HG03460 (cell line): ENCODE data around the gene POLR2E.
A peak's percentile ranks its signal among the peaks of the same experiment; 100 is the strongest.

Experiments
- ATAC-seq: cut with Tn5 transposase; IDR thresholded peaks from one replicate; pipeline ENCODE4 v1.9.1; 2021; ENCODE audit not compliant: unreplicated experiment

POLR2E gene

DNA sequence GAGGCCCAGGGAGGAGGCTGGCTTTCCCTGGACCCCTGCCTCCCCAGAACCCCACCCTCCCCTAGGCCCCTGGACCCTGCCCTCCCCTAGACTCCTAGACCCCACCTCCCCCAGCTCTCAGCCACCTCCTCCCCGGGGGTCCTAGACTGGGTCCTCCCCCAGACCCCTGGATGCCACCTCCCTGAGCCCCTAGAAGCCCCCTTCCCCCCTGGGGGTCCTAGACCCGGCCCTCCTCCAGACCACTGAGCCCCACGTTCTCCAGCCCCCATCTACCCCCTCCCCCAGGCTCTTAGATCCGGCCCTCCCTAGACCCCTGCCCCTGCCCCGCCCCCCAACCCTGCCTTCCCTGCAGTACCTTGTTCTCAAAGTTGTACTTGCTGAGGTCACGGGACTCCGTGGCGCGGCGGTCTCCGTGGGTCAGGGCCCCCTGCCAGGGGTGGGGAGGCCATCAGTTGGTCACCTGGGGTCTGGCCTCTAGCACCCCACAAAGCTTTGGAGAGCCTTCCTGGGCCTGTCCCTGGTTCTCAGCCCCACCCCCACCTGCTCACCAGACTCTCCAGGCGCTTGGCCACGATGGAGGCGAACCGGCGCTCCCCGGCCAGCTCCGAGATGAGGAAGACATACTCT lies 16.6 kb upstream of the POLR2E start:
- no peak for ATAC-seq

DNA sequence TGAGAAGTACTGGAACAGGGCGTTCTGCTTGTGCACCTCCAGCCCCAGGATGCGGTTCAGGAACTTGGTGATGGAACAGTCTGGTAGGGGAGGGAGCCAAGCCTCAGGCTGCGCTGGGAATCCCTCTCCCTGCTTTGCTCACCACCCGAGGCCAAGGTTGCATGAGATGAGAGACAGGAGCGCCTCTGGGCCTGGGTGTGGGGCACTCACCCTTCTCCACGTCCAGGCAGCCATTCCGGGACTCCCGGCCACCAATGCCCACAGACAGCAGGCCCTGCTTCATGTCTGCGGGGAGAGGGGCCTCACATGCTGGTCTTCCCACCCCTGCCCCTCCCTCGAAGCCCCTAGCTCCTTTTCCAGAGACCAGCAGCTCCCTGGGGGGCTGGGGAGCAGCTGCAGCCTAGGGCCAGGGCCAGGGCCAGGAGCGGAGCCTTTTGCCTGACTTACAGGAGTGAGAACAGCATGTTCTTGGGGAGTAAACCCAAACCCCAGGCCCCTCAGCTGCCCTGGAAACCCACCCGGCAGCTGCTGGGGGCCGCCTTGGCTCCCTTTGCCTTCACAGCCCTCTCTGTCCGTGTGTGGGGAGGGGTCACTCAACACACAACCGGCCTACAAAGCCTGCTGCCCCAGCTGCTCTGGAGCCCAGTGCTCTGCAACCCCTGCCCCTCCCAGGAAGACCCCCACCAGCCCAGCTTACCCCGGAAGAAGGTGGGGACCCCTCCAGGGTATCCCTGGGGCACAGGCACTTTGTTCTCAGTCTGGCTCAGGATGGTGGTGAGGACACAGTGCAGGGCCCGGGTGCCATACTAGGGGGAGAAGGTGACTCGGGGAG lies 15.8 kb upstream of the POLR2E start:
- ATAC-seq = no peak

DNA sequence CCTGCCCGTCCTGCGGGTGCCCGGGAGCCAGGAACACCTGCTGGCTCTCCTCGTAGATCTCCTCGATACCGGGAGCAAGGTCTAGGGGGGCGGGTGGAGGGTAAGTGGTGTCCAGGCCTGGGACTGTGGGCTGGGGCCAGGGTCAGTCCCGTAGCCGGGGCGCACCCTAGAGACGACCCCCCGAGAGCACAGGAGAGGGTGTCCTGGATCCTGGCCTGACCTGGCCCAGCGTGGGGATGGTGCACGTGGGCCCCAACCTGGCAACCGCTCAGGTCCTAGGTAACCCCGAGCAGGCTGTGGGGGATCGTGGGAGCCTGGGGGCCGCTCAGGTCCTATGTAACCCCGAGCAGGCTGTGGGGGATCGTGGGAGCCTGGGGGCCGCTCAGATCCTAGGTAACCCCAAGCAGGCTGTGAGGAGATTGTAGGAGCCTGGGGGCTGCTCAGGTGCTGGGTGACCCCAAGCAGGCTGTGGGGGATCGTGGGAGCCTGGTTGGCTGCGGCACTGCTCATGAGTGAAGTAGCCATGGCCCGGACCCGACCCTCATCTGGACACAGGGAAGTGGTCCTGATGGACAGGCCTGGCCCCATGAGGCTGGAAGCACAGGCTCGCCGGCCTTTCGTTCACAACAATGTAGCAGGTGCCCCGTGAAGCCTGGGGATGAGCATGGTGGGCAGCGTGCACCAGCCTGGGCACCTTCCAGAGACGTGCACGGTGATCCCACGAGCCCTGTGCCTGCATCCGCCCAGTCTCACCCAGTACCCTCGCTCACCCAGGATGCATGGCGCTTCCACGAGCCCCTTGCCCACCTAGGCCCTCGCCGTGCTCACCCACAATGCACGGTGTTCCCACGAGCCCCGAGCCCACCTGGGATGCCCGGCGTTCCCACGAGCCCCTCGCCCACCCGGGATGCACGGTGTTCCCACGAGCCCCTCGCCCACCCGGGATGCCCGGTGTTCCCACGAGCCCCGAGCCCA lies 14.8 kb upstream of the POLR2E start:
- ATAC-seq = no peak

DNA sequence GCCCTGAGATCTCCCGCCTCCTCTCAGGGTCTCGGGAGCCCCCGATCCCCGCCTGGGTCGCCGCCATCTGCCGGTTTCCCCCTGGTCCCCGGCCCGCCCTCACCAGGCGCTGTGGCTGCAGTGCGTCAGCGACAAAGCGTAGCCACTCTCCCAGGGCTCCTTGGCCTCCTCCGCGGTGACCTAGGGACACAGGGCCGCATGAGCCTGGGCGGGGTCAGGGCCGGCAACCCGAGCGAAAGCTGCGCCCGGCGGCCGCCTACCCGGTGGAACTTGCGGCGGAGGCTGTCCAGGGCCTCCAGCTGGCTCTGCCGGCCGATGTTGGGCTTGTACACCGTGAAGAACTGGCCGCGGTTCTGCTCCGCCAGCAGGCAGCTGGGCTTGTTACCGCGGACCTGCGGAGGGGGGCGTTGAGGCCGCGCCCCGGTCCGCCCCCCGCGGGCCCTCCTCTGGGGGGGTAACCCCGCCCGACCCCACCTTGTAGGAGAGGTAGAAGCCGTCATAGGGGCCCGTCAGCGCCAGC lies 13.9 kb upstream of the POLR2E start:
- no peak for ATAC-seq

DNA sequence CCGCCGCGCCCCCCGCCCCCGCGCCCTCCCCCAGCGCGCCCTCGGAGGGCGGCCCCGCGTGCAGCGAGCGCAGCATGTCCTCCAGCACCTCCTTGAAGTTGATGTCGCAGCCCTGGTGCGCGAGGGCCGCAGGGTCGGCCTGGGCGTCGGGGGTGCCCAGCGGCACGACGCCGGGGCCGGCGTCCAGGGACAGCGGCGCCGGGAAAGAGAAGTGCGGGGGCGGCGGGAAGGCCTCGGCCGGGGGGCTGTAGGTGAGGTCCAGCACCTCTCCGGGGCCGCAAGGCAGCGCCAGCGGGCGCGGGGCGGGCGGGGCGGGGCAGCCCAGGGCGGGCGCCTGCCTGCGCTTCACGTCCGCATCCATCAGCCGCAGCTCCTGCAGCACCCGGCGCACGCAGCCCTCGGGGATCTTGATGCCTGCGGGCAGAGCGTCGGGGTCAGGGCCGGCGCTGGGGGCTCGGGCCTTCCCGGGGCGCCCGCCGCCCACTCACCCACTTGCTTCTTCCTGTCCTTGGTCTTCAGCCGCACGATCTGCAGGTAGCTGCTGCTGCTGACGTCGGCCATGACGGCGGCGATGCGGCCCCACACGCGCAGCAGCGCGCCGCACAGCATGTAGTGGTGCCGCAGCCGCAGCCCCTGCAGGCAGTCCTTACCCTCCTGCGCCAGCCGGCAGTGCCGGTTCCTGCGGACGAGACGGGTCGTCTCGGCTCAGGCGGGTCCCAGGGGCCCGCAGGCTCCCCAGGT lies 13.3 kb upstream of the POLR2E start:
- ATAC-seq = no peak

DNA sequence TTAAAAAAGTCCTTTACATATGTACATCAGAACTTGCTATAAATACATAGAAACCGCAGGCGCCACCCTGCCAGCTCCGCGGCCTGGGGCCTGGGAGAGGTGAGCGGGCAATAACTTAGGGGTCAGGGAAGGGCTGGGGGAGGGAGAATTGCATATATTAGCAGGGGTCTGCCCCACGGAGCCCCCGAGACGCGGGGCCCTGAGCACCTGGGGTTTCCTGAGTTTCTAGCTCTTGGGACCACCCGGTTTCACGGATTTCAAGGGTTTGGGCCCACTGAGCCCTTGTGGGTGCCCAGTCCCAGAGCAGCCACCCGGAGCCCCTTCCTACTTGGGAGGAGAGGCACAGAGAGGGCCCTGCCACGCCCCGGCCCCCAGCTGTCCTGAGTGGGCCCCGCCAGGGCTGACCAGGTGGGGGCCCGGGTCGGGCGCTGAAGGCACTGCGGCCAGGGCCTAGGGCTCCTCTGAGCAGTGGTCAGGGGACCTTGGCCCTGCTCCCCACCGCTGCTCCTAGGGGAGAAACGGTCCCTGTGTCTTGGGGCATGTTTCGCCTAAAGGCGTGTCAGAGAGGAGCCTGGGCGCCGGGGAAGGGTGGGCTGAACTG lies 12.6 kb upstream of the POLR2E start:
- ATAC-seq = no peak

DNA sequence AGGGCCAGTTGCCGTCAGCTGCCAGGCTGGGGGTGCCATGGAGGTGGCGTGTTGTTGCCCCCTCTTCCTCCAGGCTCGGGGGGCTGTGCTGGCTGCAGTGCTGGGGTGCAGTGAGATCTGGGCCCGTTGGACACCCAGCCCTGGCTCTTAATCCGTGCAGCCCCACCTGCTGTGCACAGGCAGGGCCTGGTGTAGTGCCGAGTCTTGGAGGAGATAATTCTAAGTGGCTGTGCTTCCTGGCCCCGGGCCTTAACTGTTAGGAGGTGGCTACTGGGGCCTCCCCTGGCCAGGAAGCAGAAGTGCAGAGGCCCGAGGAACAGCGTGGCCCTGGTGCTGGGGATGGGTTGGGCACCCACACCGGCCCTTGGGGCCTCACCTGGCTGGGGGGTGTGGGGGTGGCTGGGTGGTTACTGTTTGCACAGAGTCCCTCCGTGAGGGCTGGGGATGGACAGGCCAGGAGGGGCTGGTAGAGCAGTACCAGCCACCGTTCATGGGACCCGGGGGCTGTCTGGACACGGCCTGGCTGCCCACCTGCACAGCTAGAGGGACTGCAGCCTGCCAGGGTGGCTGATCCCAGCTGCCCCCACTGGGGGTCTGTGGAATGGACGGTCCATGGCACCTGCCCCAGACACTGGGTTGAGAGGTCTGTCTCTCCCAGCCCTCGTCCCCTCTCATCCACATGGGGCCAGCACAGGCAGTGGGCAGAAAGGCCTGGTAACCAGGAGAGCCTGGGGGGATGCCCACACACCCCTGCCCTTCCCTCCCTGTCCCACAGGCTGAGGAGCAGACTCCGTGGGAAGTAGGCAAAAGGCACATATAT lies 11.9 kb upstream of the POLR2E start:
- no peak for ATAC-seq

DNA sequence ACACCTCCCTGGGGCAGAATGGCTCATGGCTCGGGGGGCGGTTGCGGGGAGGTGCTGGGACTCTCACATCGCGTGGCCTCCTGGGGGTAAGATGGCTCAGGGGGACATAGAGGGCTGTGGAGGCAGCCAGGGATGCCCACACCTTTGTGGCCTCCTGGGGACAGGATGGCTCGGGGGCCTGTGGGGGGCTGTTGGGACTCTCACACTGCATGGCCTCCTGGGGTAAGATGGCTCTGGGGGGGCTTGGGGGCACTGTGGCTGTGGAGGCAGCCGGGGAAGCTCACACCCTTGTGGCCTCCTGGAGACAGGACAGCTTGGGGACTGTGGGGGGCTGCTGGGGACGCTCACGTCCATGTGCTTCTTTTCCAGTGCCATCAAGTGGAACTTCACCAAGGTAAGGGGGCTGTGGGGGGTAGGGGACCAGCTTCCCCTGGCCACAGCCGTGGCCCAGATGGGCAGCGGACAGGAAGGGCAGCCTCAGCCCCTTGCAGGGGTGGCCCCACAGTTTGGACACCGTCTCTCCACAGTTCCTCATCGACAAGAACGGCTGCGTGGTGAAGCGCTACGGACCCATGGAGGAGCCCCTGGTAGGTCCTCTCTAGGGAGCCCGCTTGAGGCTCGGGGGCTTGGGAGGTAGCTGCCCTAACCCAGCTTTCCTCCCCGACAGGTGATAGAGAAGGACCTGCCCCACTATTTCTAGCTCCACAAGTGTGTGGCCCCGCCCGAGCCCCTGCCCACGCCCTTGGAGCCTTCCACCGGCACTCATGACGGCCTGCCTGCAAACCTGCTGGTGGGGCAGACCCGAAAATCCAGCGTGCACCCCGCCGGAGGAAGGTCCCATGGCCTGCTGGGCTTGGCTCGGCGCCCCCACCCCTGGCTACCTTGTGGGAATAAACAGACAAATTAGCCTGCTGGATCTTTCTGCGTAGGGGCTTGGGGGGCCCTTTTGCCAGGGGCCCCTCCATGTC lies 11.0 kb upstream of the POLR2E start:
- ATAC-seq = no peak

DNA sequence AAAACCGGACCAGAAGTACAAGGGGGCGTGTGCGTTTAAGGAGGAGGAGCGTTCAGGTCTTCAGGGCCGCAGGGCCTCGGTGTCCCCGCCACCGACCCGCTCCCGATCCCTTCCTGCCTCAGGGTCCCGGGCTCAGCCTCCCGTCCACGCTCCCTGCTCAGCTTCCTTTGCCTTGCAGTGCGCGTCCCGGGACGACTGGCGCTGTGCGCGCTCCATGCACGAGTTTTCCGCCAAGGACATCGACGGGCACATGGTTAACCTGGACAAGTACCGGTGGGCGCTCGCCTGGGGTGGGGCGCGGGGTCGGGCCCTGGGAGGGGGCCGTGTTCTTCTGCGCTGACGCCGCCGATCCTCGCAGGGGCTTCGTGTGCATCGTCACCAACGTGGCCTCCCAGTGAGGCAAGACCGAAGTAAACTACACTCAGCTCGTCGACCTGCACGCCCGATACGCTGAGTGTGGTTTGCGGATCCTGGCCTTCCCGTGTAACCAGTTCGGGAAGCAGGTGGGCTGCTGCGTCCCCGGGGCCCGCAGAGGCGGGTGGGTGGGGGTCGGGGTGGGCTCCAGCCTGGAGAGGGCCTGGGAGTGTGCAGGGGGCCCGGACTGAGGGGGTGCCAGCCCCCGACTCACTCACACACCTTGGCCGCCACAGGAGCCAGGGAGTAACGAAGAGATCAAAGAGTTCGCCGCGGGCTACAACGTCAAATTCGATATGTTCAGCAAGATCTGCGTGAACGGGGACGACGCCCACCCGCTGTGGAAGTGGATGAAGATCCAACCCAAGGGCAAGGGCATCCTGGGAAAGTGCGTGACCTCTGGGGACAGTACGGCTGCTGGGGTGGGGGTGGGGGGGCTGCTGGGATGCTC lies 10.1 kb upstream of the POLR2E start:
- no peak for ATAC-seq

DNA sequence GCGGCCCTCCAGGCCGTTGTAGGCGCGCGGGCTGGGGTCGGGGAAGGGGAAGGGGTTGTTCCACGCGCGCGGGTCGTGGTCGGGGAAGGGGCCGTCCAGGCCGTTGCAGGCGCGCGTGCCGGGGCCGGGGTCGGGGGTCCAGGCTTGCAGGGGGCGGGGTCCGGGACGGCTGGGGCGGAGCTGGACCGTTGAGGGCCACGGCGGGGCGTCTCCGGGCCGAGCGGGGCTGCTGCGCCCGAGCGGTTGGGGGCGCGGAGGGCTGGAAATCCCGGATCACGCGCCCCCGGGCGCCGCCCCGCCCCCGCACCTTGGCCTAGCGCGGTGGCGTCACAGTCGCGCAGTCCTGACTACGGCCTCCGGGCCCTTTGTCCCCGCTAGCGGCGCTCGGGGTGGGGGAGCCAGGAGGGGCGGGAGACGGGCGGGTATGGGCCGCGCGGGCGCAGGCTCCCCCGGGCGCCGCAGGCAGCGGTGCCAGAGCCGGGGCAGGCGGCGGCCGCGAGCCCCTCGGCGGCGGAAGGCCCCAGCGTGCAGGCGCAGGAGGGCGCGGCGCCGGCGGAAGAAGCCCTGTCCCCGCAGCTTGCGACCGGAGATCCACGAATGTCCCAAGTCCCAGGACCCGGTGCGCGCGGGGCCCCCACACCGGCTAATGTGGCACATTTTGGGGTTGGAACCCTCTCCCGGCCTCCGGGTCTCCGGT lies 9.3 kb upstream of the POLR2E start:
- ATAC-seq = peak; percentile 25

DNA sequence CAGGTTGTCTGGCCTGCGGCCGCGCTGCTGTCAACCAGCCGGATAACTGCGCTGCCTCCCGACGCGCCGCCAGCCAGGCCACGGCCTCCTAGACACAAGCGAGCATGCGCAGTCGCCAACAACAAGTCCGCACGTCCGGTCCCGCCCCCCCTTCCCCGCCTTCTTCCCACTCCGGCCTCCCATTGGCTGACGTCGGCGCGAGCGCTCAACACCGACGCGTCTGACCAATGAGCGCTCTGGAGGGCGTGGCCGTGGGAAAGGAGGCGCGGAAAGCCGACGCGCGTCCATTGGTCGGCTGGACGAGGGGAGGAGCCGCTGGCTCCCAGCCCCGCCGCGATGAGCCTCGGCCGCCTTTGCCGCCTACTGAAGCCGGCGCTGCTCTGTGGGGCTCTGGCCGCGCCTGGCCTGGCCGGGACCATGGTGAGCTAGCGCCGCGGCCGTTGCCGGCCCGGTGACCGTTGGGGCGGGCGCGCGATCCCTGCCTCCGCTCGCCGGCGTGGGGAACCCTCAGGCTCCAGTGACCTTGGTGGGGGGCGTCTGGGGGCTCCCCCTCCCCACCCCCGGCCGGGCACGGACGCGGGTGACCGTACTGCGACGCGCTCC lies 8.6 kb upstream of the POLR2E start, which contains the start of gene GPX4:
TSS of gene GPX4 (plus strand) at position 287 of the 603 bp plus-strand sequence. CDS start at position 337, 50 bp downstream.
- peak; percentile 61 for ATAC-seq

DNA sequence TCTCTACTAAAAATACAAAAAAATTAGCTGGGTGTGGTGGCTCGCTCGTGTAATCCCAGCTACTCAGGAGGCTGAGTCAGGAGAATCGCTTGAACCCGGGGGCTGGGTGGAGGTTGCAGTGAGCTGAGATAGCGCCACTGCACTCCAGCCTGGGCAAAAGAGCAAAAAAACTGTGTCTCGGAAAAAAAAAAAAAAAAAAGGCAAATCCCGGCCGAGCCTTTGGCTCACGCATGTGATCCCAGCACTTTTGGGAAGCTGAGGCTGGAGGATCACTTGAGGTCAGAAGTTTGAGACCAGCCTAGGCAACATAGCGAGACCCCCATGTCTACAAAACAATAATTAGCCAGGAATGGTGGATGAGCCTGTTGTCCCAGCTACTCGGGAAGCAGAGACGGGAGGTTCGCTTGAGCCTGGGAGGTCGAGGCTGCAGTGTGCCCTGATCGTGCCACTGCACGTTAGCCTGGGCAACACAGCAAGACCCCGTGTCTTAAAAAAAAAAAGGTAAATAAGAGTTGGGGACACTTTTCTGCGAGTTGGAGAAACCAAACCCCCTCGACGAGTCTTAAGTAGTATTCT lies 8.0 kb upstream of the POLR2E start:
- ATAC-seq = no peak

DNA sequence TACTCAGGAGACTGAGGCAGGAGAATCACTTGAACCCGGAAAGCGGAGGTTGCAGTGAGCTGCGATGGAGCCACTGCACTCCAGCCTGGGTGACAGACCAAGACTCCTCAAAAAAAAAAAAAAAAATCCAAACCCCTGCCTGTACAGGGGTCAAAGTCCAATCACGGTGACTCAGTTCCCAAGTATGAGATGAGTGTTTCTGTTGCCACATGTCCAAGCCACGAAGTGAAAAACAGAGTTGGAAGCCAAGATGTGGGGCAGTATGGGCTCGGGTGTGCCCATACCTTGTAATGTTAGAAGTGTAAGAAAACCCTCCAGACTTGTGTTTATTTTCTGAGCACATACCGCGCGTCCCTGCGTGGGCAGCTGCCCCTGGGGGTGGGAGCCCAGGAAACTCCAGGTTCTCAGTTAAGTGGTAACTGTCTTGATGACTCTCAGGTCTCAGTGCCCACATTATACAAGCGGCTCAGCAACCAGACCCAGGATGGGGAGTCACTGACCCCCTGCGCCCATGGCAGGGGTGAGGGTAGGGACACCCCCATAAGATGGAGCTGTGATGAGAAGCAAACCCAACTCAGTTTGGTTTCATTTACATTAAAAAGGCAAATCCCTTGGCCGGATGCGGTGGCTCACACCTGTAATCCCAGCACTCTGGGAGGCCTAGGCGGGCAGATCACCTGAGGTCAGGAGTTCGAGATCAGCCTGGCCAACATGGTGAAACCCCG lies 7.4 kb upstream of the POLR2E start:
- ATAC-seq = no peak

DNA sequence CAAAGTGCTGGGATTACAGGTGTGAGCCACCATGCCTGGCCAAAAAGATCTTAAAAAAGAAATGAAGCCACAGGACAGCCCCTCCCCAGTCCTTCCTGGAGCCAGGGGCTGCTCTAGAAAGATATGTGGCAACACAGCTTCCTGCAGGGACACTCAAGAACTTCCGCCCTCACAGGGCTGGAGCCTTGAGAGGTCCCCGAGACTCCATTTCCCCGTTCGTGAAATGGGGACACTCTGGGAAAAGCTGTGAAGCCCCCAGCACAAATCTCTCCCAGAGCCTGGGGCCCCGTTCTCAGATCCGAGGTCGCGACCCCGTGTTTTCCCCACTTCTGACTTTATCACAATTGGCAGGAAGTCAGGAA lies 6.1 kb upstream of the POLR2E start:
- no peak for ATAC-seq
